LNCAP (cell line): Measurements from ENCODE around the gene PTPRD.

Source experiments
- TF ChIP-seq, protein P1 (sequence below): fragments of 450-650 bp; IDR thresholded peaks from 2 replicates; pipeline ENCODE4 v1.5.1; 2017; ENCODE audit warnings: mild to moderate bottlenecking

Gene PTPRD

DNA sequence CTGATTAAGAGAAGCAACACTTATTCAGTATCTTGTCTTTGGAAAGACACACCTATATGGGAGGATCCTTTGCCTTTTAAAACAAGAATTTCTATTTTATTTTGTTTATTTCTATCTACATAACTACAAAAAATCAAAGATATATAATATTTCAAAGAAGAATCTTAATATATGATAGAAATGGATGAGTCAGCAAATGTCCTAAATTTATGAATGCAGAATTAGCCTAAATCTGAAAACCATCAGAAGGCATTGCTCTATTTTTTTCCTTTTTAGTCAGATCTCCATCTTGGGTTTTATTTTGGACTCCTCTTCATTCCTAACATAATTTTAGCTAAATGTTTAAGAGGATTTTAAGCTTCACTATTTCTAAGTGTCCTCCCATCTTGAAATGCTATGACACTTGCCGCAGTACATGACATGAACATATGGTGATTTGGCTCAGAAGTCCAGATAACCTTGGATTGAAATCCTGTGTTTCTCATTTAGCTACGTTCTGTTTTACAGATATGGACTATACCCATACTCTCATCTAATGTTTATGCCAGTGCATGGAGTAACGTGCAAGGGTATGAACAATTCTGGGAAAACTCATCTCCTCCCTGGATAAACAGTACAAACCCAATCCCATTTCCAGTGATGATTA lies 1490.4 kb downstream of the PTPRD start:
- TF ChIP-seq, protein P1, sequence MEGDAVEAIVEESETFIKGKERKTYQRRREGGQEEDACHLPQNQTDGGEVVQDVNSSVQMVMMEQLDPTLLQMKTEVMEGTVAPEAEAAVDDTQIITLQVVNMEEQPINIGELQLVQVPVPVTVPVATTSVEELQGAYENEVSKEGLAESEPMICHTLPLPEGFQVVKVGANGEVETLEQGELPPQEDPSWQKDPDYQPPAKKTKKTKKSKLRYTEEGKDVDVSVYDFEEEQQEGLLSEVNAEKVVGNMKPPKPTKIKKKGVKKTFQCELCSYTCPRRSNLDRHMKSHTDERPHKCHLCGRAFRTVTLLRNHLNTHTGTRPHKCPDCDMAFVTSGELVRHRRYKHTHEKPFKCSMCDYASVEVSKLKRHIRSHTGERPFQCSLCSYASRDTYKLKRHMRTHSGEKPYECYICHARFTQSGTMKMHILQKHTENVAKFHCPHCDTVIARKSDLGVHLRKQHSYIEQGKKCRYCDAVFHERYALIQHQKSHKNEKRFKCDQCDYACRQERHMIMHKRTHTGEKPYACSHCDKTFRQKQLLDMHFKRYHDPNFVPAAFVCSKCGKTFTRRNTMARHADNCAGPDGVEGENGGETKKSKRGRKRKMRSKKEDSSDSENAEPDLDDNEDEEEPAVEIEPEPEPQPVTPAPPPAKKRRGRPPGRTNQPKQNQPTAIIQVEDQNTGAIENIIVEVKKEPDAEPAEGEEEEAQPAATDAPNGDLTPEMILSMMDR = no peak

DNA sequence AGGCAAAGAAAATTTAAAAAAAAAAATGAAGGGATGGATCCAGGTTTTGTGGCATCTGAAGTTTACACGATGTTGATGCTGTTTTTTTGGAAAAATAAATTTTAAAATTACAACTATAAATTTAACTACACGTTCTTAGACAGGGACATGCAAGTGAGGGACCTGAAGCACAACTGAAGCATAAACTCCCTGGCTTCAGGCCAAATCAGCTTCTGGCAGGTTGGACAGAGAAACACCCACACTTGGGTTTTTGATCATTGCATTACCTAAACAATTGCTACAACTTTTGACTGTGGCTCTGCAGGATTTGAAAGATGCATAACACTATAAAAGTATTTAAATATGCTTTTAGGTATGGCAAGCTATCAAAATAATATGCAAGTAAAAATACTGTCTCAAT lies 1494.9 kb downstream of the PTPRD start:
- TF ChIP-seq, protein P1 = no peak

GRCh38 chr9:9112001-9112720 lies 1500.6 kb downstream of the PTPRD start:
- TF ChIP-seq, protein P1 = no peak

DNA sequence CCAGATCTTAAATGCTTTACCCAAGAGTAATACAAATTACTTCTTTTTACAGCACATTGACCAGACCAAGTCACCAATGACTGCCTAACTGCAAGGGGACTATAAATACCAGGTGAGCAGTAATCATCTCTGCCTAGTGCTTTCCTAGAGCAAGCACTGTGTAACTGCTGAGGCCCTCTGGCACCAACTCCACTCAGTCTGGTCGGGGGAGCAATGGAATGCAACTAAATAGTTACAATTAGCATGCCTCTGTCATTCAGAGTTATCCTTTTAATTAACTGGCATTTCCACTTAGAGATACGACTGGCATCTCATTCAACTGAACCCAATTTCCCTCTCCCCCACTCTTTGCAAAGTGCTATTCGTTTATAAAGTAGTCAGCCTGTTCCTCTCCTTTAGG lies 1504.2 kb downstream of the PTPRD start:
- TF ChIP-seq, protein P1 = no peak

DNA sequence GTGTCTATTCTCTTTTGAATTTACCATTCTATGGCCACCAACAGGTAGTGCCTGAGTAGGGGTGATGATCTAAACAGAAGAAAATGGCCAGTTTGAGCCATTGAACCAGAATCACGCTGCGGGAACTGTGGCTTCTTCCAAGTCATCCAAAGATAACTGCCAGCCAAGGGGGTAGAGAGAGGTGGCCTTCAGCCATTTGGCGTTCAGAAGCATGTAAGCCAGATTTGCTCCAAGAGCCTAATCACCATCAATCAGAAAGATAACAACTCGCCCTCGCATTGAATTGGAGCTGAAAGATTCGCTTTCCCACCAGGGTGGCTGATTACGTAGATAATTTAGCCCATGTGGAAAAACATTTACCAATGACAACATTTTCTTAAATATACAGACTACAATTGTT lies 1510.5 kb downstream of the PTPRD start:
- TF ChIP-seq, protein P1 = no peak

- TF ChIP-seq, protein P1 = no peak
Observed at GRCh38 chr9:9100070-9100469, 1512.7 kb downstream of the PTPRD start.

GRCh38 chr9:9099646-9100045 lies 1513.2 kb downstream of the PTPRD start:
- TF ChIP-seq, protein P1 = no peak
